Gastrocnemius medialis (tissue), 4 donors: ENCODE data around the gene BMX.

Experiments
- CTCF ChIP-seq, 5 experiments: fragments of 450-650 bp in 3 of 5; fragments of 200-600 bp in 2 of 5; sonication (generic) in 2 of 5; IDR thresholded peaks in 4 of 5; conservative IDR thresholded peaks in 1 of 5; 1 replicate in 4 of 5; 2 replicates in 1 of 5; pipeline ENCODE4 v1.5.1; 2016 to 2019; ENCODE audit warnings: antibody characterized with exemption in 5 of 5, mild to moderate bottlenecking in 3 of 5, moderate library complexity in 3 of 5
- POLR2A ChIP-seq, 2 donors: fragments of 450-650 bp; IDR thresholded peaks; one replicate each; pipeline ENCODE4 v1.6.1; 2017; ENCODE audit warnings: antibody characterized with exemption in 2 of 2, mild to moderate bottlenecking in 2 of 2, moderate library complexity in 2 of 2

- TF ChIP-seq CTCF (IDR thresholded peaks at IDR 0.05 in 4 of 5, conservative IDR thresholded peaks at IDR 0.05 in 1 of 5) = no peak
- no peak for TF ChIP-seq POLR2A (IDR thresholded peaks at IDR 0.05)
Observed at GRCh38 chrX:15500497-15500966, at the start of gene BMX.
